ENCODE results near the gene COIL.

GRCh38 chr17:56896968-56897359, 63.9 kb downstream of the COIL start:
- TF ChIP-seq TCF7L2 (IDR thresholded peaks at IDR 0.05; ENCODE audit: borderline replicate concordance, extremely low read depth, insufficient read depth, insufficient read length) (no peak), SRF (IDR thresholded peaks at IDR 0.05; ENCODE audit: low read depth) (no peak), POLR2AphosphoS5 (IDR thresholded peaks at IDR 0.05; ENCODE audit: low read depth, low read length) (no peak; the same call in 1 of the 2 replicates), CTCF (IDR thresholded peaks at IDR 0.05 in 2 of 3, conservative IDR thresholded peaks at IDR 0.05 in 1 of 3; ENCODE audit: borderline replicate concordance in 1 of 3, insufficient read depth in 1 of 3, low read depth in 2 of 3, low read length in 2 of 3) (no peak), CBX3 (IDR thresholded peaks at IDR 0.05; ENCODE audit: low read depth) (no peak), POLR2A (IDR thresholded peaks at IDR 0.05; ENCODE audit: borderline replicate concordance, extremely low read depth, insufficient read depth, insufficient read length) (no peak), EZH2 (IDR thresholded peaks at IDR 0.05) (no peak), MAX (IDR thresholded peaks at IDR 0.05) (no peak), ZFX (IDR thresholded peaks at IDR 0.05) (no peak), REST (IDR thresholded peaks at IDR 0.05; ENCODE audit: low read depth) (no peak), SP1 (IDR thresholded peaks at IDR 0.05; ENCODE audit: low read depth) (no peak), ZNF274 (IDR thresholded peaks at IDR 0.05; ENCODE audit: low read depth, low read length) (no peak), EZH2phosphoT487 (IDR thresholded peaks at IDR 0.05; ENCODE audit: borderline replicate concordance) (no peak), ZBTB33 (IDR thresholded peaks at IDR 0.05; ENCODE audit: extremely low read depth, insufficient replicate concordance, low read length) (no peak)
